Stimulated activated CD4-positive, alpha-beta T cell treated with anti-CD3 and anti-CD28 coated beads, Interleukin-1b, Interleukin-23, amount 100 ng/mL, for 1 hour (primary cell): ENCODE results near the gene XPR1.

Experiments
- DNase-seq, 2 donors: peaks; one replicate each; pipeline ENCODE4 v3.0.0-alpha.2; 2020; ENCODE audit warnings: low read depth in 2 of 2

Gene XPR1

GRCh38 chr1:180892272-180892671 lies 260.4 kb downstream of the XPR1 start:
- no peak for DNase-seq

- no peak for DNase-seq
Measured at GRCh38 chr1:180892675-180893074, 260.9 kb downstream of the XPR1 start.

GRCh38 chr1:180893614-180894013 lies 261.8 kb downstream of the XPR1 start:
- no peak for DNase-seq

- no peak for DNase-seq
Measured at GRCh38 chr1:180896161-180896560, 264.3 kb downstream of the XPR1 start.

- DNase-seq = no peak
Measured at GRCh38 chr1:180898441-180899219, 266.8 kb downstream of the XPR1 start.

GRCh38 chr1:180899262-180899661 lies 267.4 kb downstream of the XPR1 start:
- DNase-seq = no peak

- DNase-seq = no peak
Measured at GRCh38 chr1:180901076-180901990, 269.5 kb downstream of the XPR1 start.

GRCh38 chr1:180902541-180902940 lies 270.7 kb downstream of the XPR1 start:
- no peak for DNase-seq

GRCh38 chr1:180905927-180906326 lies 274.1 kb downstream of the XPR1 start:
- DNase-seq = no peak

- DNase-seq = no peak
Measured at GRCh38 chr1:180906511-180906910, 274.7 kb downstream of the XPR1 start.

- DNase-seq = no peak
Measured at GRCh38 chr1:180907313-180908055, 275.7 kb downstream of the XPR1 start.

GRCh38 chr1:180908074-180908765 lies 276.4 kb downstream of the XPR1 start:
- no peak for DNase-seq

- DNase-seq = no peak
Measured at GRCh38 chr1:180909005-180909414, 277.2 kb downstream of the XPR1 start.

- no peak for DNase-seq
Measured at GRCh38 chr1:180909462-180909976, 277.7 kb downstream of the XPR1 start.

GRCh38 chr1:180911640-180912191 lies 279.9 kb downstream of the XPR1 start:
- no peak for DNase-seq

GRCh38 chr1:180912211-180912800 lies 280.5 kb downstream of the XPR1 start:
- DNase-seq = no peak

GRCh38 chr1:180912801-180913565 lies 281.2 kb downstream of the XPR1 start, which contains the start of gene KIAA1614:
KIAA1614 (plus strand) TSS chr1:180912897; CDS start chr1:180913244, 347 bp downstream.
- no peak for DNase-seq

GRCh38 chr1:180915426-180915965 lies 283.7 kb downstream of the XPR1 start:
- no peak for DNase-seq

- DNase-seq = no peak
Measured at GRCh38 chr1:180916012-180916770, 284.4 kb downstream of the XPR1 start.
